HG02642 (cell line): ENCODE data around the gene MDP1.
"Not testable (repeated sequence)": the region's sequence is repeated elsewhere in the genome, so short reads cannot be mapped to it uniquely, and the experiment has no call there.

Source experiments
- ATAC-seq: cut with Tn5 transposase; IDR thresholded peaks from one replicate; pipeline ENCODE4 v1.9.1; 2021; ENCODE audit warnings: mild to moderate bottlenecking; ENCODE audit not compliant: unreplicated experiment, poor library complexity

The MDP1 gene

GRCh38 chr14:24204163-24205146 lies 11.4 kb downstream of the MDP1 start:
- no peak for ATAC-seq

- not testable (repeated sequence) for ATAC-seq
Measured at GRCh38 chr14:24203249-24203886, 12.5 kb downstream of the MDP1 start.

DNA sequence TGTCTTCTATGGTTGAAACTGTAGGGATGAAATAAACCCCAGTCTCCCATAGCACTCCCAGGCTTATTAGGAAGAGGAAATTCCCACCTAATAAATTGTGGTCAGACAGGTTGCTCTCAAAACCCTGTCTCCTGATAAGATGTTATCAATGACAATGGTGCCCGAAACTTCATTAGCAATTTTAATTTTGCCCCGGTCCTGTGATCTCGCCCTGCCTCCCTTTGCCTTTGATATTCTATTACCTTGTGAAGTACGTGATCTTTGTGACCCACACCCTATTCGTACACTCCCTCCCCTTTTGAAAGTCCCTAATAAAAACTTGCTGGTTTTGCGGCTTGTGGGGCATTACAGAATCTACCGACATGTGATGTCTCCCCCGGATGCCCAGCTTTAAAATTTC lies 13.3 kb downstream of the MDP1 start:
- not testable (repeated sequence) for ATAC-seq

DNA sequence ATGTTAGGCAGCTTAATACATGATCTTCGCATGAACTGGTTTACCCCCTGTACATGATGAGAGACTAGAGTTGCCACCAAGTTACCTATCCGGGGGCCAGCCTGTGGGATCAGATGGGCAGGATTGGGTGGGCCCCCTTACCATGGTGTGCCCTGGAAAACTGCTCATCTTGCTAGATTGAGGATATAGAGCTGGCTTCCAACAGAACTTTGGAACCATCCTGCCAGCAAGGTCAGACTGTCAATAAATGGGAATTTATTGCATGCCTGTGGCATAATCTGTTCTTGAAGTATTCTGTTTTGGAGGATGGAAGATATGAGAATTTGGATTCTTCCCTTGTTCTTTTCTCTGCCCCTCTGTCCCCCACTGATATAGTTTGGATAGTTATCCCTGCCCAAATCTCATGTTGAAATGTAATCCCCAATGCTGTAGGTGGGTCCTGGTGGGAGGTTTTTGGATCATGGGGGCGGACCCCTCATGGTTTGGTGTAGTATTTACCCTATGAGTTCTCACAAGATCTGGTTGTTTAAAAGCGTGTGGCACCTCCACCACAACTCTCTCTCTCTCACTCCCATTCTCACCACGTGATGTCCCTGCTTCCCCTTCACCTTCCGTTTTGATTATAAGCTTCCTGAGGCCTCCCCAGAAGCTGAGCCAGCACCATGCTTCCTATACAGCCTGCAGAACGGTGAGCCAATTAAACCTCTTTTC lies 16.9 kb downstream of the MDP1 start:
- ATAC-seq, result no peak

GRCh38 chr14:24197056-24197450 lies 18.8 kb downstream of the MDP1 start:
- ATAC-seq, result no peak

- ATAC-seq, result peak; percentile 28
Measured at GRCh38 chr14:24196071-24197055, 19.5 kb downstream of the MDP1 start.

GRCh38 chr14:24195186-24196070 lies 20.4 kb downstream of the MDP1 start, which contains the start of gene TM9SF1:
TM9SF1 (minus strand) TSS chr14:24195441; CDS start chr14:24195019, 422 bp downstream.
- peak; percentile 83 for ATAC-seq

- no peak for ATAC-seq
Measured at GRCh38 chr14:24194873-24195185, 21.0 kb downstream of the MDP1 start.

- no peak for ATAC-seq
Measured at GRCh38 chr14:24194186-24194872, 21.5 kb downstream of the MDP1 start.

DNA sequence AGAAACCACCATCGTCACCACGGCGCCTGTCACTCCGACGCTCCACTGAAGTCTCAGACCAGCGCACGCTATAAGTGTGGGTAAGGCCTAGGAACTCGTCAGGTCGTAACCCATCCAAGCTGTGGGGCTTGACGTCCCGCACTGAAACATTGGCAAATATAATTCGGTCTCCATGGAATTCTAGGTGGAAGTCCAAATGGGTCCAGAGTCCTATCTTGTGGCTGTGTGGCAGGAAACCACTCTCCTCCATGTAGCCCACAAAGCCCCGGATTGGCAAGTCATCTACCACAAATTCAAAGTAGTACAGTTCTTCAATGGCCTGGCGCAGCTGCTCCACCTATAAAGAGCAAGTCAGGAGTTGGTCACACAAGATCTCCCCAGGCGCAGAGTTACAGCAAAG lies 22.9 kb downstream of the MDP1 start:
- ATAC-seq, result no peak

DNA sequence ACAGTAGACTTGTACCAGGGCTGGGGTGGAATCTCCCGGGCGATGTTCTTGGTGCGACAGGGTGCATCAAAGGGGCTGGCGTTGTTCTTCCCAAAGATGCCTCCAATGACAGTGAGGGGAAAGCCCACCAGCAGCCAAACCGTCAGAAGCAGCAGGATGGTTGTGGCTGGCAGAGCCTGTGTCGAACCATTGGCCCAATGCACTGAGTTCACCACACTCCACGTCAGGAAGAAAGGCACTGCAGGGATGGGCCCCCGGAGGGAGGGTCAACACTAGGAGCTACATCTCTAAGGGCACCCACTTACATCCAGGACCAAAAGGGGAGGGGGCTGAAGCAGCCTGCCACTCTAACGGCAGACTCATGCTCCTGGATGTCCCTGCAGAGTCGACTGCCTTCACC lies 25.4 kb downstream of the MDP1 start:
- ATAC-seq, result no peak

DNA sequence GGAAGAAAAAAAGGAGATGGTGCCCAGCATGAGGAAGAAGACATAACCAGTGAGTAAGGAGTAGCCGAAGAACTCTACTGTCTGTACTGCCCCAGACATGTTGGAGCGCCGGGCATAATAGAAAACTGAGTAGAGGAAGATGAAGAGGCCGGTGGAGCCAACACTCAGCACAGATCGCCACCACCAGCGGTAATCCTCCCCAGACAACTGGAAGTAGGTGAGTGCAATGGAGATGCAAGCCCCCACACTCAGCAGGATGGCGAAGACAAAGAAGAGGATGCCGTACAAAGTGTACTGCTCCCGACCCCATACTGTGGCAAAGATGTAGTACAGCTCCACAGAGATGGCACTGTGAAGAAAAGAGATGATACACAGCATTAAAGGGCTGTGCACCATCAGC lies 26.4 kb downstream of the MDP1 start:
- ATAC-seq, result no peak

GRCh38 chr14:24189059-24189375 lies 26.8 kb downstream of the MDP1 start:
- no peak for ATAC-seq

GRCh38 chr14:24188251-24189058 lies 27.4 kb downstream of the MDP1 start, which contains the start of gene IPO4:
IPO4 (minus strand) TSS chr14:24188816; CDS start chr14:24188787, 29 bp downstream.
- ATAC-seq, result peak; percentile 89

- ATAC-seq, result no peak
Measured at GRCh38 chr14:24187539-24187915, 28.3 kb downstream of the MDP1 start.

GRCh38 chr14:24186831-24187538 lies 28.9 kb downstream of the MDP1 start:
- no peak for ATAC-seq

- no peak for ATAC-seq
Measured at GRCh38 chr14:24185741-24186140, 30.1 kb downstream of the MDP1 start.
